NCI-H2029 (cell line): ENCODE measurements around the gene PLIN5.
A peak's percentile ranks its signal among the peaks of the same experiment; 100 is the strongest.

Source experiments
- DNase-seq: peaks from one replicate; lab custom pipeline; 2025; lab: John Stamatoyannopoulos, UW

PLIN5 gene, protein sequence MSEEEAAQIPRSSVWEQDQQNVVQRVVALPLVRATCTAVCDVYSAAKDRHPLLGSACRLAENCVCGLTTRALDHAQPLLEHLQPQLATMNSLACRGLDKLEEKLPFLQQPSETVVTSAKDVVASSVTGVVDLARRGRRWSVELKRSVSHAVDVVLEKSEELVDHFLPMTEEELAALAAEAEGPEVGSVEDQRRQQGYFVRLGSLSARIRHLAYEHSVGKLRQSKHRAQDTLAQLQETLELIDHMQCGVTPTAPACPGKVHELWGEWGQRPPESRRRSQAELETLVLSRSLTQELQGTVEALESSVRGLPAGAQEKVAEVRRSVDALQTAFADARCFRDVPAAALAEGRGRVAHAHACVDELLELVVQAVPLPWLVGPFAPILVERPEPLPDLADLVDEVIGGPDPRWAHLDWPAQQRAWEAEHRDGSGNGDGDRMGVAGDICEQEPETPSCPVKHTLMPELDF

DNA sequence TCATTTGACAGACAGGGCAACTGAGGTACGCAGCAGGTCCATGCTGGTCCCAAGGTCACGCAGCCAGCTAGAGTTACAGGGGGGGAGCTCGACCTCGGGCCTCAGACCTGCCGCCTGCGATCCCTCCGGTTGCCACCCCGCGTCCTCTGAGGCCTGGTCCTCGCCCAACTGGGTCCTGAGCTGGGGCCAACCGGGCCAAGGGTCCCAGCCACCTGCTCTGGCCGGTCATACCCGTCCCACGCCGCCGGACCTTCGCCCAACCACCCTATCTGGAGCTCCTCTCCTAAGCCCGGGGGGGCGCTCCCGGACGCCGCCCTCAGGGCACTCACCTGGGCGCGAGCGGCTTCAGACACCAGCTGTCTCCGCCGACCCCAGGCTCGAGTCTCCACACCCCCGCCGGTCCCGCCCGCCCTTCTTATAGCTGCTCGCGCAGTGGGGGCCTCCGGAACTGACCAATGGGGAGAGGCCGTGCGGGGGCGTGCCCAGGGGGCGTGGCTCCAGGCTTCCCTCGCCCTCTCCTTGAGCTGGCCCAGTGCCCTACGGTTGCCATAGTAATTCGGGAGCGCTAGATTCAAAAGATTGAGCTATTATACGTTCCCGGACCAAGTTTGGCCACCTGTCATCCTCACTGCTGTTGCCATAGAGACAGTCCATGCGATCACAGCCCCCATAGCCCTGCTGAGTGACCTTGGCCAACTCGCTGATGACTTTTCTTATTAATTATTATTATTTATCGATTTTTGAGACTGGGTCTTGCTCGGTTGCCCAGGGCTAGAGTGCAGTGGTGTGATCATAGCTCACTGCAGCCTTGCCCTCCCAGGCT, at the start of gene PLIN5:
PLIN5 (minus strand) TSS at position 389 of the 823 bp plus-strand sequence. CDS start 1,150 bp downstream, outside the sequence.
- DNase-seq: peak; percentile 93

DNA sequence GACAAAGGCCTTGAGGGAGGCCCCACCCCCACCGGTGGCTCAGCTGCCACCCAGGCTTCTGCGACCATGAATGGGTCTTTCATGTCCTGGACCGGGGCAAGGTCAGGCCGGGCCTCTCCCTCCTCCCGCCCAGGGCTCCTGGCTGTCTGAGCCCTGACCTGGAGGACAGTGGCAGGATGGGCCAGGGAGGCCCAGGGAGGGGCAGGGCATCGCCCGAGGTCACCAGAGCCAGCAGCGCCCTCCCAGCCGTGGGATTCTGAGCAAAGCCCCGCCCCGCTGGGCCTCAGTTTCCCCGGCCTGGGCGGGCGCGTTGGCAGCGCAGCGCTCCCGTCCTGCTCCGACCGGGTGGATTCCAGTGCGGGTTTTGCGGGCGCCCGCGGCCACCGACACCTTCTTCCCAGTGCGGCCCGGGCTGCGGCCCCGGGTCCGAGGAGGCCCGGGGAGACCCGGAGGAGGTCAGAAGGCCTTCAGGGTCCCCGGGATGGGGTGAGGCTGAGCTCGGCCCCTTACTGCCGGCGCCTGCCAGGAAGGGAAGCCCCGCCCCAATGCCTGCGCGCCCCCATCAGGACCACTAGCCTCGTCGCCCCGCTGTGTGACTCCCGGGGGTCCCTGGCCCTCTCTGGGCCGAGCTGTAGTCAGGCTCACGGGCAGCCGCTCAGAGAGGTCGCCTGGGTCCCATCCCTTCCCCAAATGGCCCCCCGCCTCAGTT, 49.1 kb upstream of the PLIN5 start:
- no peak for DNase-seq

DNA sequence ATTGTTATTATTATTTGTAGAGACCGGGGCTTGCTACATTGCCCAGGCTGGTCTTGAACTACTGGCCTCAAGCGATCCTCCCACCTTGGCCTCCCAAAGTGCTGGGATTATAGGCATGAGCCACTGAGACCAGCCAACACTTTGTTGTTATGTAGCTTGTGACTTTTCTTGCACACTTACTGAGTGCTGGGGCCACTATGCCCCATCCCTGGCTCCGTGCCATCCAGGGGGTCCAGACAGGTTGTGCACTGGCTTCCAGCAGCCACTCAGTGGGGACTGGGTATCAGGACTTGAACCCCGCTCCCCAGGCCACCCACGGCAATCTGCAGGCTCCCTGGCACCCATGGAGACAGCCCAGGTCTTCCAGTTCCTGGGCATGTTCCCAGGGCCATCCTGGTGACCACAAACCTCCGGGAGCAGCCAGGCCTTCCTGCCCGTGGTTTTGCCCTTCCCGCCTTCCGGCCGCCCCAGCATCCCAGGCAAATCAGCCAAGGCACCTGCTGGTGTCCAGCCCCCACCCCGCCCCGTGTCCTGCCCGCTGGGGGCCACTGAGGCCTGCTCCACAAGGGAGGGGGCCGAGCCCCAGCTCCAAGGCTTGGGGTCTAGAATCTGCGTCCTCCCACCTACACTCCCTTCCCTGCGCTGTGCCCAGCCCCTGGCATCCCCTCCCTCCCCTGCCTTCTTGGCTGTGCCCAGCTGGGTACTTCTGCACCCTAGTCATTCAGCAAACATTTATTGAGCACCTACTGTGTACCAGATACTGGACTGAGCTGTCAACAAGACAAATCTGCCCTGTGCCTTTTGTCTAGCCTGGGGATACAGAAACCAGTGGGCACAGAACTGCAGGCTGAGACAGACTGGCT, 48.2 kb upstream of the PLIN5 start:
- no peak for DNase-seq

DNA sequence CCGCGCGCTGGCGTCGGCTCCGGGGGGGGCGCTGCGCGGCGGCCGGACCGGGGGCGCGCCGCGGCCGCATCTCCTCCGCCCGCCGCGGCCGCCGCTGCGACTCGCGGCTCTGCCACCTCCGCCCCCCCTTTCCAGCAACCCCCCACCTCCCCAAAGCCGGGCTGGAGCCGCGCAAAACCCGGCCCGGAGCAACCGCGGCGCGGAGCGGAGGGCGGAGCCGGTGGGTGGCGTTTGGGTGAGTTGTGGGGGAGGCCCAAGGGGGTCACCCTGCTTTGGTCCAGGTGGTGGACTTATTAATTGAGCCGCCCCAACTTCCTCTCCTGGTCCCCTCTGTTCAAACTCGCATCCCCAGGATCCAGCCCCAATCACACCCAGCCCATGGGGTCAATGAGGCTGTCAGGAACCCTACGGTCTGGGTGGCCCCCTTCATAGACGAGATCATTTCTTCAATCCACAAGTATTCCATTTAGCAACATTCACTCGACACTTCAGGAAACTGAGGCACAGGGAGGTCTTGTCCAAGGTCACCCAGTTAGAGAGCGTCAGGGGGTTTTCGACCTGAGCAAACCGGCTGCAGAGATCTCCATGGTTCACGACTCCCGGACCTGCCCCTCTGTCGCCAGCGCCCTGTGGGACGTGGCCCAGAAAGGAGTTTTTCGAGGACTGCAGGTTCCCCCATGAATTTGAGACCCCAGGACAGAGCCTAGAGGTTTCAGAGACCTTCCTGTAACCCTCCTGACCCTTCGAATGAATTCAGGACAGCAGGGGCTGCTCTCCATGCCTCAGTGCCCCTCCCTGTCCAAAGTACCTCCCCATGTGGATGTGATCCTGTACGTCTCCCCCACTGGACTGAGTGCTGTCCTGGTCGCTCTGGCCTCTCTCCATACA, 46.9 kb upstream of the PLIN5 start:
- no peak for DNase-seq

DNA sequence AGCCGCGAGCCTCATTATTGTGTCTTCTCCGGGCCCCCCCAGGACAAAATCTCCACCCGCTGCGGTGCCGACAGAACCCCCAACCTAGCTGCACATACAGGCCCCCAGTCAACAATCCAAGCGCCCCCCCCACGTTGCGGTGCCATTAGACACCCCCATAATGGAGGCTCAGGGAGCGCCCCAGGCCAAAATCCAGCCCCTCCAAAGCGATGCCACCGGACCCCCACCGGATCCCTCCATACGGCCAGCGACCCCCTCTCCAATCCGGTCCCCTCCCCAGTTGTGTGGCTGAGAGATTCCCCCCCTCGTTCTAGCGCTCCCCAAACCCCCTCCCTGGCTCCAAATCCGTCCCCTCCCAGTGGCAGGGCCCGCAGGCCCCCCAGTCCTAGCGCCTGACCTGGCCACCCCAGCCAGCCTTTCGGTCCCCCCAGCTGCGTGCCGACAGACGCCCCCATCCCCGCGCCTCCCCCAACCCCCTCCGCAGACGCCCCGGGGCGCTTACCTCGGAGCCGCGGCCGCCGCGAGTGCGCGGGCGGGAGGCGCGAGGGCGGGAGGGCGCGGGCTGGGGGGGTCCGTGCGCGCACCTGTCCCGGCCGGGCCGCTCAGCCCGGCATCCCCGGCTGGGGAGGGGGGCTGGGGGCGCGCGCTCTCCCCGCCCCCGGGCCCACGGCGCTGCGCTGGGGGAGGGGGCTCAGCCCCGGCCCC, 46.1 kb upstream of the PLIN5 start:
- DNase-seq: no peak

DNA sequence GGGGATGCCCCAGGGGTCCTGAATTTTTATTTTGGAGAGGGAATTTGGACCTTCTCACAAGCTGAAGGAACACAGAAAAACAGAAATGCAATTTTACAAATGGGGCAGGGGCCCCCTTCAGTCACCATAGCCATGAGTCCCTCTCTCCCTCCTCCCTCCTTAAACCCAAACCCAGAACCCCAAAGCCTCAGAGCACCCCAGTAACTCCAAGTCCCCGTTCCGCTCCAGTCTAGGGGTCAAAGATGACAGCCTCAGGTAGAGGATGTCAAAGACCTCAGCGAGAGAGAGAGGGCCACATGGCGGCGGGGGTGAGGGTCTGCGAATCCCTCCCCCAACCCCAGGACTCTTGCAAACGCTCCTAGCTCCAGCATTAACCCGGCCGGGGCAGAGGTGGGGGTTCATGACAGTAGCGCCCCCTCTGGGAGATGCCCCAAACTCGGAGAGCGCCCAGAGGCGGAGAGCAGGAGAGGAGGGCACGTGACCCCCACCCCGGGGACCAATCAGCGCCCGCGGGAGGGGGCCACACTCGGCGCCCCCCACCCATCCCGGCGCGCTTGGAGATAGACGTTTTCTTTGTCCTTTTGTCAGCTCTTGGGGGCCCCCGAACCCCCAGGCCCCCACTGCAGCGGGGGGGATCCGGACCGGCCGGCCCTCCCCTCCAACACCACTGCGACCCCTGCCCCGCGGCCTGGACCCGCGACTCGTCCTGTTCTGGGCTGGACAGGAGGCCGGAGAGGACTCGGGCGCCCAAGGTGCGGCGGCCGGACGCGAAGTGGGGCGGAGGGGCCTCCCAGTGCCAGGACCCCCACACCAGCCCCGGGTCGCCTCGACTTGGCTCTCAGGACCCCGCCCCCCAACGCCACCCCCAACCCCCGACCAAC, 45.2 kb upstream of the PLIN5 start:
- DNase-seq: no peak

DNA sequence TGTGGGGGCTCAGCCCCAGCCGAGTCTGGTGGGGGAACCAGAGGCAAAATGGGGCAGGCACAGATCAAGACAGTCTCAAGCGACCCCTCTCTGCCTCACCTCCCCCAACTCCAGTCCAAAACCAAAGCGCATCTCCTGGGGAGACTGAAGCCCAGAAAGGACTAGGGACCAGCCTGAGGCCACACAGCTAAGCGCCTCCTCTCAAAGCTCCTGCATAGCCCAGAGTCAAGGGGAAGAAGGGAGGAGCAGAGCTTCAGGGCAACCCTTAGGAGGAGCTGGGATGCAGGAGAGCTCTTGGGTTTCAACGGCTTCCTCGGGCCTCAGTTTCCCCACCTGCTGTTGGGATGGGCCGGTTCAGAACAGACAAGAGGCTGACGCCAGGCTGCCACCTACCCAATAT, 44.4 kb upstream of the PLIN5 start:
- DNase-seq: no peak

DNA sequence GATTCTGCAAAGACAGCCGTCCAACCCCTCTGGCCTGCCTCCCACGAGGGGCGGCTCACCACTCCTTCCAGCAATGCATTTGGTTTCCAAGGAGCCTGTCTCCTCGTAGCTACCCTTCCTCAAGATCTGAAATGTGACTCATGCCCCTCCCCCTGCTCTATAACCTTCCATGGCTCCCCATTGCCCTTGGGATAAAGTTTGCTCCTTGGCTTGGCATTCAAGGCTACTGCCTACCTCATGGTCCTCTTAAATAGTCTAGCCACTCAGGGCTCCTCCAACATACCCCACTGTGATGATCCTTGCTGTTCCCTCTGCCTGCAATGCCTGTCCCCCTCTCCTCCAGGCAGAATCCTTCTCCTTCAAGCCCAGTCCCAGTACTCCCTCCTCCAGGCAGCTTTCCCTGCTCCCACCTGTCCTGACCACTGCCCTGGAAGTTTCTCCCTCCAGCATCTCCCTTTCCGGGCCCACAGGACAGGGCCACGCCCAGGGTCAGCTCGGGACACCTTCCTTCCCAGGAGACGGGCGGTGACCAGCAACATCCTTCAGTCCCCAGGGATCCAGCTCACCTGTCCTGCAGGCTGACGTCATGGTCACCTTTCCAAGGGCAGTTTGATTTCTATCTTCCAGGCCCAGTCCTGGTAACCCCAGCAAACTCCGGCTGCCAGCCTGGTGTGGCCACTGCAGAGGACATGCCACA, 43.7 kb upstream of the PLIN5 start:
- DNase-seq: no peak

DNA sequence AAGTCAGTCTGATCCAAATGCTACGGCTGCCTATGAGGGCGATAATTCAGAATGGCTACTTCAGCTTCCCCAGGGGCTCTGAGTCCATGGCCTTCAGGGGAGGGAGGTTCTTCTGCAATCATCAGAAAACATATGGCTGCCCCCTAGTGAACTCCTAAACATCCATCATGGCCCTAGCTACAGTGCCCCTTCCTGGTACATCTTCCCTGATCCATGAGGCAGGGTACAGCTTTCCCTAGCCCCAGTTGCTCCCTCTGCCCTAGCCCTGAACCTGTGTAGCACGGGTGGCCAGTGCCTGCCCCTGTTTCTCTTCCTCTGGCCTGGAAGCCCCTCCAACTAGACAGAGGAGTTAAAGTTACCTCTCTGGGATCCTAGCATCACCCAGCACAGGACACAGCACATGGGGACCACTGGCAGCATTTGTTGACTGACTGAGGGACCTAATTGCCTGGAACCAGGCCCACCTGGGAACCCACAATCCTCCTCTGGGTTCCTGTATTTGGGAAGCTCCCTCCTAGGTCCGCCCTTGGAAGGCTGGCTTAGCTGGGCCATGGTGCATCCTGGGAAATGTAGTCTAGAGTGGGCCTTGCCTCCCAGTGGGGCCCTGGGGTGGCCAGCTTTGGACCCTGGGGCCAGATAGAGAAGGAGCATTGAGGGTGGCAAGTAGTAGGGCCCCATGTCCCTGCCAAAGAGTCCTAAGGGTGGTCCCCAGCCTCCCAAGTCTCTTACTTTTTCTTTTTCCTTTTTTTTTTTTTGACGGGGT, 42.2 kb upstream of the PLIN5 start:
- no peak for DNase-seq

DNA sequence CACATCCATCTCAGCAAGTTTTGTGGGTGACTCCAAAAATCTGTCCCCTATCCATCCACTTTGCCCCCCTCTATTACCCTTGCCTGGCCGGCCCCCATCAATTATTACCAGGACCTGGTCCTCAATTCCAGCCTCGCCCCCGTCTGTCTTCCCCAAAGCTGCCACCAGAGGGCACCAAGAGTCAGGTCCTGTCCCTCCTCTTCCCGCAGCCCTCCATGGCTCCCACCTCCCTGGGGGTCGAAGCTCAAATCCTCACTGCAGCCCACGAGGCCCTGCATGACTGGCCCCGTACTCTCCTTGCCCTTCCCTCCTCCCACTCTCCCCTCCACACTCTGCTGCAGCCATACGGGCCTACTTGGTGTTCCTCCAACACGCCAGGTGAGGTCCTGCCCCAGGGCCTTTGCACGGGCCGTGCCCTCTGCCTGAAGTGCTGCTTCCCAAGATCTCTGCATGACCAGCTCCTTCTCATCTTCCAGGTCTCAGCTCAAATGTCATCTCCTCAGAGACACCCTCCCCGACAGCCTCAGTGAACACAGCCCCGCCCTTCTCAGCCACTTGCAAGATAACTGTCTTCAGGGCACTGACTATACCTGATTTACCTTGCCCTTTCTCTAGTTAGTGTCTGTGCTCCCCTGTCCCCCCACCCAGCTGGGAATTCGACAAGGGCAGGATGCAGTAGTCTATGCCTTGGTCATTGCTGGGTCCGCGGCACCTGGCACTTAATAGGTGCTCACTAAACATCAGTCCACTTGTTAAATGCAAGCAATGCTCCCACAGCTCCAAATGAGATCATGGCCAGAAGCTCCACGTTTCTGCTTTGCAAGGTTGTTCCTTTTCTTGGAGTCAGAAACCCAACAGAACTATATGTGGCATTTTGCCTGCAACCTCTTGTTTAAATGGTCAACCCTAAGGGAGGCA, 41.3 kb upstream of the PLIN5 start:
- DNase-seq: no peak

DNA sequence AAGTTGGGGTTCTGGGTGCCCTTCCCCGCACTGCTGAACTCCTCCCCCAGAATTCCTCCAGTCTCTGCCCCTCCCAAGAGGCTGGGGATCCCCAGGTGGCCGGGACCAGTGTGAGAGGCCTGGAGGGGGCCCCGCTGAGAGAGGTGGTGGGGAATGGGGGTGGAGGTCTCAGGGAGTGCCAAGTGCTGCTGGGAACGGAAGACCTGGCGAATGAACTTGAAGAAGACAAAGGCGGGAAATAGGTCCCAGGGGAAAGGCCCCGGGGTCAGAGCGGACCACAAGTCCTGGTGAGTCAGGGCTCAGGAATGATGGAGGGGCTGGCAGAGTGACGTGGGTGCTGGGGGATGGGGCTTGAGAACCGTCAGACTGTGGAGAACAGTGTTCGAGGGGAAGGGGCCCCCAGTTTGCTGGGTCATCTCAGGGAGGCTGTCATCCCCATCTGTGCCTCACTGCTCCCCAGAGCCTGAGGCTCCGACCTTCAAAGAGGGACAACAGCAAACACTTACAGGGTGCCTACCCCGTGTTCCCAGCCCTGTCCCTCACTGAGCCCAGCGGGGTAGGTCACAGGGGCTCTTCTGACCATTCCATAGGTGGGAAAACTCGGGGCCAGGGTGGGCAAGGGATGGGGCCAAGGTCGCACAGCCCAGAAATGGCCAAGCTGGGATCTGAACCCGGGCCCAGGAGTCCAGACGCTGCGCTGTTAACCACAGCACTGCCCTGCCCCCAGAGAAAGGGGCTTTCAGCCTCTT, 40.4 kb upstream of the PLIN5 start:
- DNase-seq: no peak

DNA sequence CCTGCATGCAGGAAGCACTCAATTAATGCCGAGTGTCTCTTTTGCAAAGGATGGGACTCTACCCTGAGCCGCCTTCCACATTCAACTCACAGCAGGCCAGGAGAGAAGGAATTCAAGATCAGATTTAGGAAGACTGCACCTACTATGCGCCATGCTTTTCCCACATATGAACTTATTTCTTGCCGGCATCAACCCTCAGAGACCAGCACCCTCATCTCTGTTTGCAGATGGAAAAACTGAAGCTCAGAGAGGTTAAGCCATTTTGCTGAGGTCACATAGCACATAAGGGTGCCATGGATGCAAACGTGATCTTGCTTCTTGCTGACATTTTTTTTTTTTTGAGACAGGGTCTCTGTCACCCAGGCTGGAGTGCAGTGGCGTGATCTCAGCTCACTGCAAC, 38.7 kb upstream of the PLIN5 start:
- no peak for DNase-seq

DNA sequence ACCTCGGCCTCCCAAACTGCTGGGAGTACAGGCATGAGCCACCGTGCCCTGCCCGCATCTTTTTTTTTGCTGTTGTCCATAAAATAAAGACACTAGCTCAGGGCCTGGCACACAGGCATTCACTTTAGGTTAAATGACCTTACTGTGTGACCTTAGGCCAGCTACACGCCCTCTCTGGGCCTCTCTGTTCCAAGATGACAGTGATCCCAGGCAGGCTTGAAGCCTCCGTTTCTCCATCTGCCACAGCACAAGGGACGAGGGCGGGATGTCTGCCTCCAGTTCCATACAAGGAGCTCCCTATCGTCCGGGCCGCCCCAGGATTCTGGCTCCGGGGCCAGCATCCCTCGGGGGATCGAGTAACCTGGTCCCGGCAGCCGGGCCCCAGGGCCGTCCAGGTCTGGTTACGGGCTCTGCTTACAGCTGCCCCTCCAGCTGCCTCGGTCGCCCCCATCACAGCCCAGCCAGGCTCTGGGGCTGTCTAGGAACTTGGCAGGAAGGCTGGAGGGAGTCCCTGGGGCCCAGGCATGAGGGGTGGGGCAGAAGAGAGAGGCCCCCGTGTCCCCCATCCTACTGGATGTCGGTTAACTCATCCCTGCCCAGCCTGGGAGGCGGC, 36.4 kb upstream of the PLIN5 start:
- DNase-seq: no peak

DNA sequence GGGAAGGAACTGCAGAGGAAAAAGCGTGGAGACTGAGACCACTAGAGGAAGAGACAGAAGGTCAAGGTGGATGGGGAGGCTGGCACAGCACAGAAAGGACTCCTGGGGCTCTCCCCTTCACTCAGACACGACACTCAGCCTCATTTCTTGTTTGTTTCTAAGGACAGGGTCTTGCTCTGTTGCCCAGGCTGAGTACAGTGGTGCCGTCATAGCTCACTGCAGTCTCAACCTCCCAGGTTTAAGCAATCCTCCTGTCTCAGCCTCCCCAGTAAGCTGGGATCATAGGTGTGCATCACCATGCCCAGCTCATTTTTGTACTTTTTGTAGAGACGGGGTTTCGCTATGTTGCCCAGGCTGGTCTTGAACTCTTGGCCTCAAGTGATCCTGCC, 35.9 kb upstream of the PLIN5 start:
- DNase-seq: no peak

DNA sequence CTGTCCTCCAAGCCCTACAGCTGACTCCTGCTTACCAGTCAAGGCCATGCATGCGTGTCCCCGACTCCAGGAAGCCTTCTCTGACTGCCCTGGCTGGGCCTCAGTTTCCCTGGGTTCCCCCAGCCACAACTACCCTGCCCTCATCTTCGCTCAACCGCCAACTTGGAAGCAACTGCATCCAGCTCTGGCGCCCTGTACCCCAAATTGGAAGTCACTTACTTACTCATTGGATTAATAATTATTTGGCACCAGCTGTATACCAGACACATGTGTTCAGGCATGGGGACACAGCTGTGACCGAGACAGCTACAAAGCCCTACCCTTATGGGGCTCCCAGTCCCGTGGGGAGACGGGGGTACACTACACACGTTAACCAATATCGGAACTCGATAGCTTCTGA, 35.4 kb upstream of the PLIN5 start:
- DNase-seq: no peak
